Mucosa of descending colon (tissue), 3 donors: ENCODE data around the gene ELOB. TPM values are rescaled to one million over a fixed set of nuclear protein-coding genes. Genes with fewer than 3 reads are reported as not detected.

Experiments used
- ATAC-seq: fragments of 200-7000 bp; cut with Tn5 transposase; one replicate; pipeline ENCODE4 v1.9.1; 2020; ENCODE audit warnings: mild to moderate bottlenecking, moderate library complexity
- DNase-seq, 3 donors: peaks; one replicate each; pipeline ENCODE4 v3.0.0-alpha.2; 2020
- H3K36me3 ChIP-seq: fragments of 200-600 bp; one replicate; pipeline ENCODE4 v1.8.0; 2021; ENCODE audit warnings: low read depth, mild to moderate bottlenecking
- H3K4me1 ChIP-seq: fragments of 200-600 bp; one replicate; pipeline ENCODE4 v1.8.0; 2021; ENCODE audit warnings: low read depth, mild to moderate bottlenecking
- H3K4me3 ChIP-seq: fragments of 200-600 bp; one replicate; pipeline ENCODE4 v1.8.0; 2021; ENCODE audit warnings: mild to moderate bottlenecking
- H3K9me3 ChIP-seq: fragments of 200-600 bp; one replicate; pipeline ENCODE4 v1.8.0; 2021; ENCODE audit warnings: mild to moderate bottlenecking
- intact Hi-C, 2 donors: fragments of 100-400 bp; cut with DNase I in 1 of 2; cut with micrococcal nuclease in 1 of 2; formaldehyde crosslinking; loops; one replicate each; pipeline versions ENCODE4 v1.11.0 to v1.11.1; 2022; cut with DNase I, micrococcal nuclease
- total RNA-seq, 3 donors: library from RNA; stranded (reverse); fragmentation: NEBNext Ultra II Directional in 2 of 3; extraction: Animal tissue kit (Norgen Biotek cat#: 25700) in 2 of 3; gene quantifications; one replicate each; pipeline versions ENCODE4 v1.2.1 to v1.2.4, GENCODE V29; 2021 to 2023
- TF ChIP-seq, protein P1 (sequence below): fragments of 200-600 bp; IDR thresholded peaks from one replicate; pipeline ENCODE4 v1.8.0; 2022; ENCODE audit warnings: antibody characterized with exemption, mild to moderate bottlenecking
- donor health status: DM: no; HTN: no; CAD: no; lungs with moderate emphysema.
- donor health status: DM: no; HTN: no; CAD: no.
- donor health status: DM: no; HTN: yes; CAD: no.

ELOB gene
- total RNA-seq, 3 donors from 2014 or later = 231 to 296 (median 285) TPM

DNA sequence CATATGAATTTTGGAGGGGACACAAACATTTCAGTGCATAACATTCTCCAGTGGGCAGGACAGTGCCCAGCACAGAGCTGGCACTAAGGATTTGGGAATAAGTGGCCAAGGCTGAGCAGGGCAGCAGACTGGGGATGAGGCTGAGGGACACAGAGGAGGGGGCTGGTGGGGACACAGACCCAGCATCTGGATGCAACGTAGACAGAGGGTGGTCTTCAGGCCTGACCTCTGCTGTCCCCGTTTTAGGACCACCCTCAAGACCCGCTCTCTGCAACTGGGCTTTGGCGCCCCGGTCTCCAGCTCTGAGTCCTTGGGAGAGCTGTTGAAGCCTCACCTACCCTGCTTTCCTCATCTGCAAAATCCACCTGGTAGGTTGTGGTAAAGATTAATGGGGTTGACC lies 13.6 kb upstream of the ELOB start:
- DNase-seq (peak in 2 of 3 donors; percentile 4 to 38), ATAC-seq (no peak)
- peaks cover 12% of the 10 kb centered on the region for H3K4me1 ChIP-seq
- no peaks in the 10 kb centered on the region for H3K9me3 ChIP-seq
- TF ChIP-seq, protein P1, sequence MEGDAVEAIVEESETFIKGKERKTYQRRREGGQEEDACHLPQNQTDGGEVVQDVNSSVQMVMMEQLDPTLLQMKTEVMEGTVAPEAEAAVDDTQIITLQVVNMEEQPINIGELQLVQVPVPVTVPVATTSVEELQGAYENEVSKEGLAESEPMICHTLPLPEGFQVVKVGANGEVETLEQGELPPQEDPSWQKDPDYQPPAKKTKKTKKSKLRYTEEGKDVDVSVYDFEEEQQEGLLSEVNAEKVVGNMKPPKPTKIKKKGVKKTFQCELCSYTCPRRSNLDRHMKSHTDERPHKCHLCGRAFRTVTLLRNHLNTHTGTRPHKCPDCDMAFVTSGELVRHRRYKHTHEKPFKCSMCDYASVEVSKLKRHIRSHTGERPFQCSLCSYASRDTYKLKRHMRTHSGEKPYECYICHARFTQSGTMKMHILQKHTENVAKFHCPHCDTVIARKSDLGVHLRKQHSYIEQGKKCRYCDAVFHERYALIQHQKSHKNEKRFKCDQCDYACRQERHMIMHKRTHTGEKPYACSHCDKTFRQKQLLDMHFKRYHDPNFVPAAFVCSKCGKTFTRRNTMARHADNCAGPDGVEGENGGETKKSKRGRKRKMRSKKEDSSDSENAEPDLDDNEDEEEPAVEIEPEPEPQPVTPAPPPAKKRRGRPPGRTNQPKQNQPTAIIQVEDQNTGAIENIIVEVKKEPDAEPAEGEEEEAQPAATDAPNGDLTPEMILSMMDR = no peak
- H3K4me3 ChIP-seq = no peak overlapping the region
- no peaks in the 10 kb centered on the region for H3K36me3 ChIP-seq
- intact Hi-C loops = no loop called here

DNA sequence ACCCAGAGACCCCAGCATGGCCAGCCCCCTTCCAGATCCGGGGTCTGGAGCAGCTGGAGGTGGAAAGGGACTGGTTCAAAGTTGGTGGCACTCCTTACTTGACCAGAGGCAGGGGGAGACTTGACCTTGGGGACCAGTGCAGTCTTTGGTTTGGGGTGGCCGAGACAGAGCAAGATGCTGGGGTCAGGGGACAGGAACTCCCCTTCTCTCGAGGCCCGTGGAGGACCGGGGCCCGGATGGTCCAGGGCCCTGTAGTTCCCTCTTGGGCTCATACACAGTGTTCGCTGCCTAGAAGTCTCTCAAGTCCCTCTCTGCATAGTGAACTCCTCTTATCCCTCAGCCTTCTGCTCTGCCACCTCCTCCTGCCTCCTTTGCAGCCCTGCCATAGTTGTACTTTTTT lies 10.9 kb upstream of the ELOB start:
- no peaks in the 10 kb centered on the region for H3K36me3 ChIP-seq
- H3K9me3 ChIP-seq = no peaks in the 10 kb centered on the region
- intact Hi-C loops = no loop called here
- DNase-seq = peak in 2 of 3 donors; percentile 17 to 19
- H3K4me1 ChIP-seq = peaks cover 14% of the 10 kb centered on the region
- H3K4me3 ChIP-seq = no peak overlapping the region
- TF ChIP-seq, protein P1 = no peak
- no peak for ATAC-seq

DNA sequence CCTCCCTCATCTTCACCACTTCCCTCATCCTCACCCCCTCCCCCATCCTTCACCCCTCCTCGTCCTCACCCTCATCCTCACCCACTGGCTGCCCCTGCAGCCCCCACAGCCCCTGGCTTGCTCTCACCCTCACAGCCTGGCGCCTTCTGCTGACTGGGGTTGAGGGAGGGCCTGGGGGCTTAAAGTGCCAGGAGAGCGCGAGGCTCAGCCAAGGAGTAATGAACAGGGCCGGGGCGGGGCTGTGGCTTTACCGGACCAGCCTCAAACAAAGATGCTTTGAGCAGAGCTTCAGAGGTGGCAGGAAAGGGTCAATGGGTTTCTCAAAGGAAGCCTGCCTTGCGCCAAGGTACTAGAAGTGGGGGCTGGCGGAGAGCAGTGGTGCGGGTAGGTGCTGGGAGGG lies 10.3 kb upstream of the ELOB start, which contains the start of gene PRSS33:
Gene PRSS33 (minus strand): TSS at position 155 of the 400 bp plus-strand sequence. CDS start 1,013 bp downstream, outside the sequence.
- intact Hi-C loops = no loop called here

DNA sequence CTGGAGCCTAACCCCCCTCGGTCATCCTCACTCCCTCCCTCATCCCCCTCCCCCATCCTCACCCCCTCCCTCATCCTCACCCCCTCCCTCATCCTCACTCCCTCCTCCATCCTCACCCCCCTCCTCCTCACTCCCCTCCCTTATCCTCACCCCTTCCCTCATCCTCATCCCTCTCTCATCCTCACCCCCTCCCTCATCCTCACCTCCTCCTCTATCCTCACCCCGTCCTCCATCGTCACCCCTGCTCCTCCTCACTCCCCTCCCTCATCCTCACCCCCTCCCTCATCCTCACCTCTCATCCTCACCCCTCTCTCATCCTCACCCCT lies 9.7 kb upstream of the ELOB start:
- ATAC-seq (no peak), DNase-seq (no peak)

More for the DNA sequence above, 10.3 kb upstream of the ELOB start, which contains the start of gene PRSS33:
- Histone ChIP-seq H3K4me1 (peaks cover 14% of the 10 kb centered on the region), H3K4me3 (no peak within 1 kb of the TSS), H3K9me3 (no peaks in the 10 kb centered on the region), H3K36me3 (no peaks in the 10 kb centered on the region)
- TF ChIP-seq, protein P1 = no peak
- ATAC-seq = no peak
- DNase-seq = peak in 2 of 3 donors; percentile 21 to 46

DNA sequence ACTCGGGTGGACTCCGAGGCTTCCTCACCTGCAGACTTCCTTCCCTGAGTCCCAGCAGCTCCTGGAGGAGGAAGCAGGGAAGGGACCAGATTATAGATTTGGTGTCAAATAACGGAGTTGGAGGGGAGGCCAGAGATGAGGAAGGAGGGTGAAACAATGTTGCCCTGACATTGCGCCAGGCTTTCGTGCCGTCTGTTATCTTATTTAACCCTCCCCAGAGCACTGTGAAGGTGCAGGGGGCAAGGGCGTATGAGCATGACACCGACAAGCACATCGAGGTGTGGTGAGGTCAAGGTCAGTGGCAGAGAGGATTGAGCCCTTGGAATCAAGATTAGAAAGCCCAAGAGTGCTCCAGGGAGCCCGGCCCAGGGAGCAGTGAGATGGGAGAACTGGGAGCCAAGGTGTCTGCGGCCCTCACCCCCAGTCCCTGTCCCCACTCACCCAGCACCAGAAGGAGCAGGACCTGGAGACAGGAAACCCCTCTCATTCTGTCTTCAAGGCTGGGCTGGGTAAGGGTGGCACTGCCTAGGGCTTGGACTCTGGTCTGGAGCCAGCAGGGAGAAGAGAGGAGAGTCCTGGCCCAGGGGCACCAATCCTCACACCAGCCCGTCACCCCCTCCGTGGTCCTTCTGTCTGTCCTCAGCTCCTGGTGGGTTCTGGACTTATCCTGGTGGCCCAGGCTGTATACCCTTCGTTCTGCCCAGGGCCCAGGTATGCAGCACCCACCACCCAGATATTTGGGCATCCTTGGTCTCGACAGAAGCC lies 9.2 kb upstream of the ELOB start:
- ATAC-seq (no peak), DNase-seq (peak in 2 of 3 donors; percentile 24 to 34)
- TF ChIP-seq, protein P1 = no peak
- Histone ChIP-seq H3K9me3 (no peaks in the 10 kb centered on the region), H3K4me3 (no peak overlapping the region), H3K4me1 (peaks cover 14% of the 10 kb centered on the region), H3K36me3 (no peaks in the 10 kb centered on the region)
- intact Hi-C loops = no loop called here

More for the DNA sequence above, 9.7 kb upstream of the ELOB start:
- H3K9me3 ChIP-seq = no peaks in the 10 kb centered on the region
- TF ChIP-seq, protein P1 = no peak
- no peaks in the 10 kb centered on the region for H3K36me3 ChIP-seq
- intact Hi-C loops = no loop called here
- no peak overlapping the region for H3K4me3 ChIP-seq
- peaks cover 14% of the 10 kb centered on the region for H3K4me1 ChIP-seq
